ENCODE data around the gene AP3S2. TPM values are rescaled to one million over a fixed set of nuclear protein-coding genes. Genes with fewer than 3 reads are reported as not detected.

The AP3S2 gene
- total and polyA plus RNA-seq, 2 experiments from 2014 or later = 9.4 to 93.3 TPM

DNA sequence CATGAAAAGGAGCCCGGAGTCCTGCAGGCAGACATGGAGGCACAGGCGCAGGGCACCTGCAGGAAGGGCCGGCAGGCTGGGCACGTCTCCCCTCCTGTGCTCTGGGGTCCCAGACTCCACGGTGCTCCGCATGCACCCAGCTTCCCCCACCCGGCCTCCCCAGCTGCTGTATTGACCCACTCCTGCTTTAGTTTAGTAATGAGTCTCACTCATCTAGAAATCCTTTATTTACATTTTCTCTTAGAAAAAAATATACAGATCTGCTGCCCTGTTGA lies 109.2 kb downstream of the AP3S2 start:
- peaks cover 7% of the 10 kb centered on the region for H3K27me3 Mint-ChIP-seq (ENCODE audit: insufficient read depth, low read depth, poor library complexity)
- no peak overlapping the region for H3K4me3 Mint-ChIP-seq
- peaks cover 22% of the 10 kb centered on the region for H3K4me1 Mint-ChIP-seq

More for the DNA sequence above, 109.2 kb downstream of the AP3S2 start:
- Histone ChIP-seq H2AFZ (no peak overlapping the region), H3F3A (replicated peaks; ENCODE audit: low read depth) (no peaks in the 10 kb centered on the region), H3K4me2 (no peak overlapping the region), H3K27ac (ENCODE audit: low read depth) (no peak overlapping the region), H3K9me2 (ENCODE audit: insufficient read depth) (peaks cover 3% of the 10 kb centered on the region; the same call in 1 of the 2 replicates), H3K79me2 (replicated peaks; ENCODE audit: insufficient read depth) (no peaks in the 10 kb centered on the region), H3K4me1 (ENCODE audit: insufficient read depth) (peaks cover 17% of the 10 kb centered on the region), H3K27me3 (ENCODE audit: insufficient read depth) (no peaks in the 10 kb centered on the region), H3K36me3 (ENCODE audit: insufficient read depth) (no peaks in the 10 kb centered on the region), H3K4me3 (no peak overlapping the region), H4K20me1 (replicated peaks; ENCODE audit: insufficient read depth) (no peaks in the 10 kb centered on the region)
- ATAC-seq (no peak), DNase-seq (ENCODE audit: low spot score) (no peak)
- Mint-ChIP-seq H3K9me3 (peaks cover 8% of the 10 kb centered on the region; the same call in 2 of the 3 replicates), H3K27ac (no peak overlapping the region), H3K36me3 (ENCODE audit: low read depth) (peaks cover 3% of the 10 kb centered on the region; the same call in 1 of the 3 replicates)
- TF ChIP-seq ZNF462 (CRISPR knock-in tag; IDR thresholded peaks at IDR 0.05) = no peak
- TF ChIP-seq ZNF114 (CRISPR knock-in tag; IDR thresholded peaks at IDR 0.05) = no peak
- no peak for TF ChIP-seq ZNF331 (CRISPR knock-in tag; IDR thresholded peaks at IDR 0.05; ENCODE audit: low read depth)
- TF ChIP-seq STAT1 (IDR thresholded peaks at IDR 0.05; ENCODE audit: unreplicated experiment) = no peak
- TF ChIP-seq NANOG (IDR thresholded peaks at IDR 0.05; ENCODE audit: borderline replicate concordance) = no peak
- no peak for TF ChIP-seq REST (IDR thresholded peaks at IDR 0.05; ENCODE audit: unreplicated experiment)
- TF ChIP-seq EZH2phosphoT487 (IDR thresholded peaks at IDR 0.05; ENCODE audit: unreplicated experiment) = no peak
- TF ChIP-seq, protein P1, sequence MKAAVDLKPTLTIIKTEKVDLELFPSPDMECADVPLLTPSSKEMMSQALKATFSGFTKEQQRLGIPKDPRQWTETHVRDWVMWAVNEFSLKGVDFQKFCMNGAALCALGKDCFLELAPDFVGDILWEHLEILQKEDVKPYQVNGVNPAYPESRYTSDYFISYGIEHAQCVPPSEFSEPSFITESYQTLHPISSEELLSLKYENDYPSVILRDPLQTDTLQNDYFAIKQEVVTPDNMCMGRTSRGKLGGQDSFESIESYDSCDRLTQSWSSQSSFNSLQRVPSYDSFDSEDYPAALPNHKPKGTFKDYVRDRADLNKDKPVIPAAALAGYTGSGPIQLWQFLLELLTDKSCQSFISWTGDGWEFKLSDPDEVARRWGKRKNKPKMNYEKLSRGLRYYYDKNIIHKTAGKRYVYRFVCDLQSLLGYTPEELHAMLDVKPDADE (IDR thresholded peaks at IDR 0.05) = no peak
- no peak for TF ChIP-seq JUNB (IDR thresholded peaks at IDR 0.05; ENCODE audit: unreplicated experiment)
- TF ChIP-seq POLR2AphosphoS5 (IDR thresholded peaks at IDR 0.05; ENCODE audit: low read depth) = no peak
- TF ChIP-seq CREB1 (CRISPR knock-in tag; IDR thresholded peaks at IDR 0.05; ENCODE audit: low read depth) = no peak
- no peak for TF ChIP-seq EZH2 (IDR thresholded peaks at IDR 0.05; ENCODE audit: low read depth, unreplicated experiment)

All from GM23338 (cell line).